H1 (cell line): ENCODE data around the gene APOO. TPM values are rescaled to one million over a fixed set of nuclear protein-coding genes. Genes with fewer than 3 reads are reported as not detected.
"Not testable (repeated sequence)": the region's sequence is repeated elsewhere in the genome, so short reads cannot be mapped to it uniquely, and the experiment has no call there.

ENCODE experiments used
- CTCF ChIA-PET: fragments of 300-600 bp; sonication (Branson Sonifier 250); formaldehyde crosslinking; loops from one replicate; lab custom pipeline; 2021; ENCODE audit not compliant: partially characterized antibody; lab: Charles Lee
- POLR2A ChIA-PET: fragments of 300-600 bp; sonication (Branson Sonifier 250); formaldehyde crosslinking; loops from one replicate; lab custom pipeline; 2021; ENCODE audit warnings: inconsistent platforms; ENCODE audit not compliant: partially characterized antibody; lab: Charles Lee
- DNase-seq, 2 experiments: peaks; one replicate each; pipeline versions ENCODE4 v3.0.0 to v3.0.0-alpha.2; 2010 to 2022; ENCODE audit warnings: low spot score in 2 of 2, low read depth in 1 of 2, mixed read lengths in 1 of 2
- FAIRE-seq: peaks from 2 replicates; lab custom pipeline; 2011; peaks lifted over from hg19 to GRCh38; lab: Jason Lieb, UNC
- H2AFZ ChIP-seq: 2 replicates; pipeline ENCODE4 v1.8.1; 2012; ENCODE audit warnings: low read length, inconsistent platforms
- H2AK5ac ChIP-seq: 2 replicates; pipeline ENCODE4 v1.6.1; 2013; ENCODE audit warnings: low read depth, low read length
- H2BK120ac ChIP-seq: replicated peaks from 2 replicates; pipeline ENCODE3; 2013; ENCODE audit warnings: low read depth, low read length, inconsistent platforms
- H2BK12ac ChIP-seq: 2 replicates; pipeline ENCODE4 v1.6.1; 2013; ENCODE audit warnings: low read depth, low read length
- H2BK15ac ChIP-seq: 2 replicates; pipeline ENCODE4 v1.6.1; 2013; ENCODE audit warnings: low read length
- H2BK20ac ChIP-seq: 2 replicates; pipeline ENCODE4 v1.6.1; 2013; ENCODE audit warnings: low read length
- H2BK5ac ChIP-seq: 2 replicates; pipeline ENCODE4 v1.6.1; 2013; ENCODE audit warnings: low read depth, low read length
- H3K14ac ChIP-seq: 2 replicates; pipeline ENCODE4 v1.6.1; 2013; ENCODE audit warnings: inconsistent platforms; ENCODE audit not compliant: insufficient read length
- H3K18ac ChIP-seq: 2 replicates; pipeline ENCODE4 v1.6.1; 2013; ENCODE audit warnings: low read length; ENCODE audit errors: extremely low read depth
- H3K23ac ChIP-seq: 2 replicates; pipeline ENCODE4 v1.6.1; 2013; ENCODE audit warnings: inconsistent platforms; ENCODE audit not compliant: insufficient read length
- H3K23me2 ChIP-seq: 2 replicates; pipeline ENCODE4 v1.6.1; 2013; ENCODE audit warnings: low read depth, low read length
- H3K27ac ChIP-seq: 2 replicates; pipeline ENCODE4 v1.6.1; 2011; ENCODE audit warnings: low read depth, low read length, inconsistent platforms
- H3K27me3 ChIP-seq, 4 experiments: replicated peaks in 1 of 4; 1 replicate in 1 of 4; 2 replicates in 3 of 4; pipeline versions ENCODE4 v1.6.1 to v1.8.1; 2011 to 2013; ENCODE audit warnings: low read length in 3 of 4, mild to moderate bottlenecking in 3 of 4, inconsistent platforms in 2 of 4, mixed read lengths in 2 of 4, moderate library complexity in 1 of 4; ENCODE audit not compliant: control insufficient read depth in 3 of 4, insufficient read depth in 3 of 4; ENCODE audit errors: extremely low read depth in 1 of 4
- H3K36me3 ChIP-seq, 4 experiments: 2 replicates each; pipeline versions ENCODE4 v1.6.1 to v1.8.1; 2011 to 2013; ENCODE audit warnings: mild to moderate bottlenecking in 4 of 4, low read length in 3 of 4, moderate library complexity in 2 of 4, control low read depth in 1 of 4, inconsistent platforms in 1 of 4; ENCODE audit not compliant: insufficient read depth in 4 of 4, control insufficient read depth in 2 of 4
- H3K4ac ChIP-seq: replicated peaks from 2 replicates; pipeline ENCODE3; 2013; ENCODE audit warnings: low read length, low read depth, mixed read lengths, inconsistent platforms; ENCODE audit not compliant: insufficient read length
- H3K4me1 ChIP-seq, 4 experiments: replicated peaks in 1 of 4; 1 replicate in 1 of 4; 2 replicates in 3 of 4; pipeline versions ENCODE4 v1.6.1 to v1.8.1; 2011 to 2013; ENCODE audit warnings: low read length in 3 of 4, inconsistent platforms in 2 of 4, mixed read lengths in 1 of 4; ENCODE audit not compliant: insufficient read depth in 4 of 4, control insufficient read depth in 3 of 4
- H3K4me2 ChIP-seq, 2 experiments: 2 replicates each; pipeline versions ENCODE4 v1.6.1 to v1.8.1; 2011 to 2013; ENCODE audit warnings: low read depth in 2 of 2, low read length in 2 of 2, control low read depth in 1 of 2, inconsistent platforms in 1 of 2, mild to moderate bottlenecking in 1 of 2; ENCODE audit not compliant: insufficient read depth in 1 of 2
- H3K4me3 ChIP-seq, 4 experiments: fragments of 200-600, 300-600 bp in 1 of 4; sonication (generic), shearing (Covaris generic), sonication (Bioruptor Twin) in 1 of 4; 2 replicates each; pipeline versions ENCODE4 v1.5.1 to v1.8.1; 2011 to 2016; ENCODE audit warnings: low read length in 4 of 4, low read depth in 3 of 4, control low read depth in 2 of 4, inconsistent platforms in 2 of 4, mild to moderate bottlenecking in 2 of 4, mixed read lengths in 1 of 4, moderate library complexity in 1 of 4; ENCODE audit not compliant: insufficient read depth in 2 of 4; ENCODE audit errors: extremely low read depth in 1 of 4
- H3K56ac ChIP-seq: replicated peaks from 2 replicates; pipeline ENCODE3; 2013; ENCODE audit warnings: low read depth, mild to moderate bottlenecking, mixed read lengths, low read length, inconsistent platforms; ENCODE audit not compliant: insufficient read length
- H3K79me1 ChIP-seq: 2 replicates; pipeline ENCODE4 v1.6.1; 2013; ENCODE audit warnings: low read depth, low read length, control low read depth
- H3K79me2 ChIP-seq, 2 experiments: 2 replicates each; pipeline versions ENCODE4 v1.6.1 to v1.8.1; 2012 to 2013; ENCODE audit warnings: low read length in 2 of 2, mild to moderate bottlenecking in 2 of 2, inconsistent platforms in 1 of 2; ENCODE audit not compliant: insufficient read depth in 2 of 2, control insufficient read depth in 1 of 2
- H3K9ac ChIP-seq, 4 experiments: replicated peaks in 1 of 4; 1 replicate in 1 of 4; 2 replicates in 3 of 4; pipeline versions ENCODE4 v1.6.1 to v1.8.1; 2011 to 2013; ENCODE audit warnings: low read depth in 3 of 4, low read length in 3 of 4, control low read depth in 2 of 4, mild to moderate bottlenecking in 2 of 4, moderate library complexity in 2 of 4, inconsistent platforms in 1 of 4; ENCODE audit errors: extremely low read depth in 1 of 4
- H3K9me3 ChIP-seq, 2 experiments: 2 replicates each; pipeline versions ENCODE4 v1.6.1 to v1.8.1; 2012 to 2013; ENCODE audit warnings: mild to moderate bottlenecking in 2 of 2, moderate library complexity in 2 of 2, control low read depth in 1 of 2, inconsistent platforms in 1 of 2, low read depth in 1 of 2, low read length in 1 of 2, mixed read lengths in 1 of 2; ENCODE audit not compliant: insufficient read depth in 2 of 2
- H4K20me1 ChIP-seq, 2 experiments: replicated peaks in 1 of 2; 2 replicates each; pipeline versions ENCODE3 to v1.8.1; 2011 to 2013; ENCODE audit warnings: inconsistent platforms in 2 of 2, low read length in 2 of 2, mild to moderate bottlenecking in 1 of 2; ENCODE audit not compliant: insufficient read depth in 2 of 2, control insufficient read depth in 1 of 2
- H4K5ac ChIP-seq: 2 replicates; pipeline ENCODE4 v1.6.1; 2013; ENCODE audit warnings: low read length, low read depth, mixed read lengths, inconsistent platforms; ENCODE audit not compliant: insufficient read length
- H4K8ac ChIP-seq: 2 replicates; pipeline ENCODE4 v1.8.0; 2013; ENCODE audit warnings: mild to moderate bottlenecking, moderate library complexity, low read length, inconsistent platforms; ENCODE audit not compliant: insufficient read depth; ENCODE audit errors: extremely low read depth
- H4K91ac ChIP-seq: replicated peaks from 2 replicates; pipeline ENCODE3; 2013; ENCODE audit warnings: low read length, mixed read lengths, inconsistent platforms; ENCODE audit not compliant: insufficient read length
- GABPA ChIP-seq: IDR thresholded peaks from 2 replicates; pipeline ENCODE4 v1.6.1; 2011; ENCODE audit warnings: mild to moderate bottlenecking, low read length, moderate library complexity, borderline replicate concordance; ENCODE audit not compliant: insufficient read depth
- SP4 ChIP-seq: IDR thresholded peaks from 2 replicates; pipeline ENCODE4 v1.6.1; 2012; ENCODE audit warnings: low read length, inconsistent platforms
- WGBS, 2 experiments: shearing (Covaris generic) in 1 of 2; methylation state at CpG; one replicate each; pipeline versions ENCODE4 v1.1.6 to v1.1.7; 2013 to 2015; ENCODE audit warnings: low lambda C conversion rate in 2 of 2, mixed read lengths in 2 of 2, inconsistent platforms in 1 of 2, low coverage in 1 of 2, missing lambda C conversion rate in 1 of 2; ENCODE audit not compliant: insufficient replicate concordance in 2 of 2, insufficient coverage in 1 of 2, insufficient read length in 1 of 2; ENCODE audit errors: extremely low coverage in 1 of 2, missing lambda C conversion rate in 1 of 2; 5-methylcytosine and 5-hydroxymethylcytosine counted together
- polyA plus RNA-seq, 7 experiments: library from polyadenylated mRNA; depleted of rRNA in 3 of 7; stranded (reverse) in 5 of 7; unstranded in 2 of 7; fragments of >200 nt in 5 of 7; fragments of 200-250 nt in 2 of 7; gene quantifications; 1 replicate in 5 of 7; 2 replicates in 1 of 7; 4 replicates in 1 of 7; pipeline versions ENCODE4 v1.2.1 to v1.2.3, GENCODE V29; 2011 to 2013; ENCODE audit warnings: missing spikeins in 2 of 7, mixed read lengths in 2 of 7
- total RNA-seq: library from RNA; stranded (reverse); fragmentation: NEBNext Ultra II Directional; extraction: Animal tissue kit (Norgen Biotek cat#: 25700); gene quantifications from 2 replicates; pipeline ENCODE4 v1.2.1, GENCODE V29; 2021

APOO gene
- total and polyA plus RNA-seq, 2 of the 8 experiments (the other 6 are each of a cell fraction or from before 2014, with no cell fraction given): 25.7 to 45.0 TPM

- TF ChIP-seq SP4 (no peak), GABPA (no peak)
Measured at GRCh38 chrX:23861215-23861896, 46.4 kb downstream of the APOO start (continued).

DNA sequence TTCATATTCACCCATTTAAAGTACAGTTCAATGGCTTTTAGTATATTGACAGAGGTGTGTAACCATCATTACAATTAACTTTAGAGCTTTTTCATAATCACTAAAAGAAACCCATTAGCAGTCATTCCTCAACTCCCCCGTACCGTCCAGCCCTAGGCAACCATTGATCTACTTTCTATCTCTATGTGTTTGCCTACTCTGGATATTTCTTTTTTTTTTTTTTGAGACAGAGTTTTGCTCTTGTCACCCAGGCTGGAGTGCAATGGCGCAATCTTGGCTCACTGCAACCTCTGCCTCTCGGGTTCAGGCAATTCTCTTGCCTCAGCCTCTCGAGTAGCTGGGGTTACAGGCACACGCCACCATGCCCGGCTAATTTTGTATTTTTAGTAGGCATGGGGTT, 48.5 kb downstream of the APOO start:
- H3K4me2 ChIP-seq, H3K18ac ChIP-seq, H3K14ac ChIP-seq, H2BK5ac ChIP-seq, H2BK12ac ChIP-seq, H3K23me2 ChIP-seq, H3K56ac ChIP-seq, POLR2A ChIA-PET, H3K27me3 ChIP-seq, H2BK15ac ChIP-seq, H3K23ac ChIP-seq, H4K91ac ChIP-seq, H3K36me3 ChIP-seq, H2BK20ac ChIP-seq, H3K4me3 ChIP-seq, H3K9me3 ChIP-seq, H2AFZ ChIP-seq, H2AK5ac ChIP-seq, H3K4ac ChIP-seq, DNase-seq, FAIRE-seq, H4K20me1 ChIP-seq, H4K8ac ChIP-seq, H3K79me1 ChIP-seq, H3K9ac ChIP-seq, H3K4me1 ChIP-seq, H3K79me2 ChIP-seq, H4K5ac ChIP-seq, H3K27ac ChIP-seq, H2BK120ac ChIP-seq: not testable (repeated sequence)
- 91% methylated on average over 2 of the region's 7 CpGs; no CpG with 5 or more reads in 1 of the 2 experiments for WGBS, 2 experiments
- CTCF ChIA-PET: interaction anchor here (0.6 to 1.0 kb wide), 2 partner anchors 19 to 207 kb away, joined by 3 read pairs; no protein-coding TSS in a partner anchor
